HUES48 (cell line): ENCODE measurements around the gene TNS3.

Experiments
- H3K27ac ChIP-seq: one replicate; pipeline ENCODE4 v1.7.0; 2013; ENCODE audit warnings: low read depth, low read length, inconsistent platforms
- H3K27me3 ChIP-seq: 2 replicates; pipeline ENCODE4 v1.6.1; 2013; ENCODE audit warnings: mild to moderate bottlenecking, low read length; ENCODE audit not compliant: control insufficient read depth, insufficient read depth
- H3K36me3 ChIP-seq: 2 replicates; pipeline ENCODE4 v1.6.1; 2013; ENCODE audit warnings: low read length; ENCODE audit not compliant: control insufficient read depth, insufficient read depth
- H3K4me1 ChIP-seq: 2 replicates; pipeline ENCODE4 v1.6.1; 2013; ENCODE audit warnings: mild to moderate bottlenecking, low read length; ENCODE audit not compliant: control insufficient read depth, insufficient read depth
- H3K4me3 ChIP-seq: 2 replicates; pipeline ENCODE4 v1.5.1; 2013; ENCODE audit warnings: mild to moderate bottlenecking, low read depth, low read length
- H3K9ac ChIP-seq: 2 replicates; pipeline ENCODE4 v1.6.1; 2013; ENCODE audit warnings: mild to moderate bottlenecking, low read depth, low read length, moderate library complexity
- H3K9me3 ChIP-seq: 2 replicates; pipeline ENCODE4 v1.6.1; 2013; ENCODE audit warnings: low read length; ENCODE audit not compliant: control insufficient read depth, insufficient read depth

The TNS3 gene

GRCh38 chr7:47278043-47278442, 303.9 kb downstream of the TNS3 start:
- Histone ChIP-seq H3K9ac (no peak overlapping the region), H3K36me3 (peaks cover 25% of the 10 kb centered on the region), H3K4me3 (no peak overlapping the region), H3K27ac (no peak overlapping the region), H3K27me3 (no peaks in the 10 kb centered on the region), H3K9me3 (no peaks in the 10 kb centered on the region), H3K4me1 (no peaks in the 10 kb centered on the region)

- Histone ChIP-seq H3K4me3 (no peak overlapping the region), H3K4me1 (no peaks in the 10 kb centered on the region), H3K27me3 (no peaks in the 10 kb centered on the region), H3K9ac (no peak overlapping the region), H3K36me3 (peaks cover 19% of the 10 kb centered on the region), H3K27ac (no peak overlapping the region), H3K9me3 (no peaks in the 10 kb centered on the region)
Measured at GRCh38 chr7:47277321-47277781, 304.6 kb downstream of the TNS3 start.

- H3K27me3 ChIP-seq: no peaks in the 10 kb centered on the region
- no peak overlapping the region for H3K4me3 ChIP-seq
- H3K9ac ChIP-seq: no peak overlapping the region
- 0 out of 2 replicates have a peak, but pooled peaks cover 3% of the 10 kb centered on the region for H3K36me3 ChIP-seq
- H3K27ac ChIP-seq: no peak overlapping the region
- H3K9me3 ChIP-seq: no peaks in the 10 kb centered on the region
- no peaks in the 10 kb centered on the region for H3K4me1 ChIP-seq
Measured at GRCh38 chr7:47273974-47274766, 307.7 kb downstream of the TNS3 start.

GRCh38 chr7:47273088-47273487, 308.8 kb downstream of the TNS3 start:
- no peak overlapping the region for H3K27ac ChIP-seq
- no peak overlapping the region for H3K9ac ChIP-seq
- no peak overlapping the region for H3K4me3 ChIP-seq
- H3K36me3 ChIP-seq: 0 out of 2 replicates have a peak, but pooled peaks cover 3% of the 10 kb centered on the region
- H3K9me3 ChIP-seq: no peaks in the 10 kb centered on the region
- no peaks in the 10 kb centered on the region for H3K27me3 ChIP-seq
- no peaks in the 10 kb centered on the region for H3K4me1 ChIP-seq

- H3K4me3 ChIP-seq: no peak overlapping the region
- no peaks in the 10 kb centered on the region for H3K27me3 ChIP-seq
- no peak overlapping the region for H3K9ac ChIP-seq
- no peaks in the 10 kb centered on the region for H3K9me3 ChIP-seq
- H3K36me3 ChIP-seq: no peaks in the 10 kb centered on the region
- H3K4me1 ChIP-seq: no peaks in the 10 kb centered on the region
- H3K27ac ChIP-seq: no peak overlapping the region
Measured at GRCh38 chr7:47271749-47272148, 310.2 kb downstream of the TNS3 start.

GRCh38 chr7:47268851-47269836, 312.8 kb downstream of the TNS3 start:
- H3K36me3 ChIP-seq: no peaks in the 10 kb centered on the region
- no peaks in the 10 kb centered on the region for H3K27me3 ChIP-seq
- no peak overlapping the region for H3K27ac ChIP-seq
- H3K9me3 ChIP-seq: no peaks in the 10 kb centered on the region
- H3K4me1 ChIP-seq: peaks cover 2% of the 10 kb centered on the region
- H3K9ac ChIP-seq: no peak overlapping the region
- H3K4me3 ChIP-seq: no peak overlapping the region

GRCh38 chr7:47267346-47267745, 314.6 kb downstream of the TNS3 start:
- Histone ChIP-seq H3K27me3 (no peaks in the 10 kb centered on the region), H3K27ac (no peak overlapping the region), H3K4me3 (no peak overlapping the region), H3K36me3 (no peaks in the 10 kb centered on the region), H3K9ac (no peak overlapping the region), H3K4me1 (peaks cover 2% of the 10 kb centered on the region), H3K9me3 (no peaks in the 10 kb centered on the region)

GRCh38 chr7:47266799-47267198, 315.1 kb downstream of the TNS3 start:
- Histone ChIP-seq H3K27me3 (no peaks in the 10 kb centered on the region), H3K27ac (no peak overlapping the region), H3K4me1 (peaks cover 2% of the 10 kb centered on the region), H3K36me3 (no peaks in the 10 kb centered on the region), H3K9ac (no peak overlapping the region), H3K9me3 (no peaks in the 10 kb centered on the region), H3K4me3 (no peak overlapping the region)

GRCh38 chr7:47266131-47266706, 315.7 kb downstream of the TNS3 start:
- Histone ChIP-seq H3K27ac (no peak overlapping the region), H3K27me3 (no peaks in the 10 kb centered on the region), H3K4me3 (no peak overlapping the region), H3K4me1 (peaks cover 2% of the 10 kb centered on the region), H3K9me3 (no peaks in the 10 kb centered on the region), H3K9ac (no peak overlapping the region), H3K36me3 (no peaks in the 10 kb centered on the region)

- H3K4me3 ChIP-seq: no peak overlapping the region
- H3K27ac ChIP-seq: no peak overlapping the region
- no peaks in the 10 kb centered on the region for H3K36me3 ChIP-seq
- no peak overlapping the region for H3K9ac ChIP-seq
- no peaks in the 10 kb centered on the region for H3K27me3 ChIP-seq
- H3K4me1 ChIP-seq: peaks cover 2% of the 10 kb centered on the region
- H3K9me3 ChIP-seq: no peaks in the 10 kb centered on the region
Measured at GRCh38 chr7:47265621-47266020, 316.3 kb downstream of the TNS3 start.
